Astrocyte of the spinal cord (primary cell): ENCODE data around the gene TBRG1.

ENCODE experiments used
- DNase-seq: peaks from one replicate; pipeline ENCODE4 v3.0.0; 2011; ENCODE audit warnings: low read depth, low spot score
- H3K4me3 ChIP-seq: 2 replicates; pipeline ENCODE4 v1.5.1; 2011; ENCODE audit warnings: low read depth, mild to moderate bottlenecking, low read length, moderate library complexity
- CTCF ChIP-seq: IDR thresholded peaks from 2 replicates; pipeline ENCODE4 v1.5.1; 2012; ENCODE audit warnings: low read depth, mild to moderate bottlenecking, low read length, inconsistent platforms
- in situ Hi-C: cut with HindIII; loops from 2 replicates; pipeline ENCODE4 v1.10.0; 2017; ENCODE audit warnings: low sequenced_read_pairs

Gene TBRG1

GRCh38 chr11:124584681-124585372, 37.8 kb upstream of the TBRG1 start:
- no peak for TF ChIP-seq CTCF
- no peak overlapping the region for H3K4me3 ChIP-seq
- in situ Hi-C loops: no loop called here
- no peak for DNase-seq

DNA sequence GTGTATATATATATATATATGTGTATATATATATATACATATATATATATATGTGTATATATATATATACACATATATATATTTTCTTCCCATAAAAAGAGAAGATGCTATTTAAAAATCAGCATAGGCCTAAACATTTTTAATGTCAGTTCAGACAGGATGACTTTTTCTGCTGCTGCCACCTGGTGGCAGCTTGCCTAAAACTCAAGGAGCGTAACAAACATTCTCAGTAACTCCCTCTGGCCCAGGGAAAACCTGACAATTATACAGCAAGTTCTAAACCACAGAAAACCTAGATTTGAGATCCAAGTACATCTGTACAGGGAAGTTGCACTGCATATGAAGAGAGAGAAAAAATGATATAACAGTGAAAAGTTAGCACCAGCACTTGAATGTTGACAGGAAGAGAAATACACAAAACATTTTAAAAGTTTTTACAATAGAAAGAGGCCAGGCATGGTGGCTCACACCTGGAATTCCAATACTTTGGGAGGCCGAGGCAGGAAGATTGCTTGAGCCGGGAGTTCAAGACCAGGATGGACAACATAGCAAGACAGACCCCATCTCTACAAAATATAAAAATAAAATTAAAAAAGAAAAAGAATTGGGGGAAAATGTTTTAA, 36.3 kb upstream of the TBRG1 start:
- DNase-seq: peak; percentile 72
- no peak overlapping the region for H3K4me3 ChIP-seq
- in situ Hi-C loops: no loop called here

DNA sequence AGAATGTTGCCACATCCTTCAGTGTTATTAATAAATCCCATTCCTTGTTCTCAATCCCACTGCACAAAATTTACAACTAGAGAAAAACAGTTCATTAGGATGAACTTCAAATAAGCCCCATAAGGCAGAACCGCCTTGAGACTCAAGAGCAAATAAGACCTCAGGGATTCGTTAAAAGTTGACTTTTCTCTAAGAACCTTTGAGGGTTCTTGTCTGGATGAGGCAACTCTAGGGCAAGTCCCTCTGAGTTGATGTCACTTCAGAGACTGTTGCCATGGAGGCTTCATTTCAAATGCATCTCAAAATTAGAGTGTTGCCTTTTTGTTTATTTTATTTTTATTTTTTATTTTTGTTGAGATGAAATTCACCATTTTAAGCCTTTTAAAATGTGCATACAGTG, 31.2 kb upstream of the TBRG1 start:
- in situ Hi-C loops: no loop called here
- no peak for DNase-seq

More for the DNA sequence above, 36.3 kb upstream of the TBRG1 start:
- TF ChIP-seq CTCF: peak; percentile 71

GRCh38 chr11:124592627-124593026, 30.0 kb upstream of the TBRG1 start:
- DNase-seq: no peak
- no peak for TF ChIP-seq CTCF
- in situ Hi-C loops: no loop called here
- no peak overlapping the region for H3K4me3 ChIP-seq

More for the DNA sequence above, 31.2 kb upstream of the TBRG1 start:
- TF ChIP-seq CTCF: no peak
- no peak overlapping the region for H3K4me3 ChIP-seq

- no peak for DNase-seq
- no peak overlapping the region for H3K4me3 ChIP-seq
- in situ Hi-C loops: no loop called here
- no peak for TF ChIP-seq CTCF
Measured at GRCh38 chr11:124595302-124595701, 27.4 kb upstream of the TBRG1 start.

DNA sequence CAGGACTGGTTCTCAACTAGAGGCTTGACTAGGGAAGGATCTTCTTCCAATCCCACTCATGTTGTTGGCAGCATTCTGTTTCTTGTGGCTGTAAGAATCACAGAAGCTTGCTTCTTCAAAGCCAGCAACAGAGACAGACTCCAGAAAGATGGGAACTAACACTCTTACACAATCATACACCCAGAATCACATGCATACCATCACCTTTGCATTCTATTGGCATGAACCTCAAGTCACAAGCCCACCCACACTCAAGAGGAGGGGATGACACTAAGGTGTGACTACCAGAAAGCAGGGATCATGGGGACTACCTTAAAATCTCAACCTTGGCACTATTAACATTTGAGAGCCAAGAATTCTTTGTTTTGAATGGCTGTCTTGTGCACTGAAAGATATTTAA, 25.0 kb upstream of the TBRG1 start:
- in situ Hi-C loops: no loop called here
- TF ChIP-seq CTCF: no peak
- DNase-seq: no peak
- H3K4me3 ChIP-seq: no peak overlapping the region
